ENCODE results near the gene UNC5CL.
A peak's percentile ranks its signal among the peaks of the same experiment; 100 is the strongest.

The UNC5CL gene

DNA sequence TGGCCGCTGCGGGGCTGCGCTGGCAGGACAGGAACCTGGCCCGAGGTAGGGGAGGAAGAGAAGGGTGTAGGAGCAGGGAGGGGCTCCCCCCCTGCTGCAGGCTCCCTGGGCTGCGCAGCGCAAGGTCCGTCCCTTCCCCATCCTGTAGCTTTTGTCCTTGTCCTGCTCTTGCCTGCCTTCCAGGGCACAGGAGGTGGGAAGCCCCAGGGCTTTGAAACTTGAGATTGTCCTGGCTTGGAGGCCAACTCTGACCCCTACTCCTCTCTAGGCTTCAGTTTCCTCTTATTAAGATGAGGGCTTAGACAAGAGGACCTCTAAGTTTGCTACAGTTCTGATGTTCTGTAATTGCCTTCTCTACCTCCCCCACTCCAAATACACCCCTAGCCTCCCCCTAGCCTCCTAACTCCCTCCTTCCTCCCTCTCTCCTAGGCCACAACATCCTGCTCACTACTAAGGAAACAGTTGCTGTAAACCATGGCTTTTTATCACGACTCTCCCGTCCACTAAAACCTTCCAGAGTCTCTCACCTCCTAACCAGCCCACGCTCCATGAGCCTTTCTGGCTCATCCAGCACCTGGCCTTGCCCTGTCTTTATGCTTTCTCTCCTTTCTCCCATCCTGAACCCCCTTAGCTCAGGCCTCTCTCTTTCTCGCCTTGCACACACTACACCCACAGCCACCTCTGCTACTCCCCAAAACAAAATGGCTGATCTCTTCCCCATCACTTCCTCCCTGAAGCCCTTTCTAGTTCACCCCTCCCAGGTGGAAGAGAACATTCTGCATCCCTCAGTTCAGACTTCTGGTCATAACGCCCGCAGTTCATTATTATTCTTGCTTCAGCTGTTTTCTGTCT is 10.2 kb downstream of the UNC5CL start:
- H3K27me3 ChIP-seq (ENCODE audit: insufficient read depth, low read length, poor library complexity, severe bottlenecking) = no peaks in the 10 kb centered on the region
- H4K20me1 ChIP-seq (ENCODE audit: insufficient read depth, low read length, poor library complexity, severe bottlenecking) = no peaks in the 10 kb centered on the region
- H3K4me1 ChIP-seq (ENCODE audit: insufficient read depth, low read length, poor library complexity, severe bottlenecking) = peaks cover 36% of the 10 kb centered on the region
- H3K9me3 ChIP-seq (ENCODE audit: insufficient read depth, low read depth, low read length) = no peaks in the 10 kb centered on the region
- H3F3A ChIP-seq (ENCODE audit: low read depth) = no peaks in the 10 kb centered on the region
- peak overlapping the region; percentile 99 for H3K9ac ChIP-seq (ENCODE audit: low read depth, low read length, poor library complexity, severe bottlenecking)
- no peaks in the 10 kb centered on the region for H3K9me2 ChIP-seq (replicated peaks; ENCODE audit: low read depth, low read length)
- TF ChIP-seq CTCF (conservative IDR thresholded peaks at IDR 0.05; ENCODE audit: low read length) (no peak), EZH2phosphoT487 (IDR thresholded peaks at IDR 0.05; ENCODE audit: borderline replicate concordance) (no peak)
- peak overlapping the region; percentile 64 for H2AFZ ChIP-seq (ENCODE audit: low read length)
- H3K4me3 ChIP-seq (ENCODE audit: low read length, poor library complexity, severe bottlenecking) = peak overlapping the region; percentile 86
- H3K36me3 ChIP-seq (ENCODE audit: insufficient read depth, low read length) = no peaks in the 10 kb centered on the region
- H3K79me2 ChIP-seq (ENCODE audit: insufficient read depth, low read length) = peaks cover 25% of the 10 kb centered on the region
- H3K4me2 ChIP-seq (ENCODE audit: low read depth, low read length, poor library complexity, severe bottlenecking) = peak overlapping the region; percentile 80

DNA sequence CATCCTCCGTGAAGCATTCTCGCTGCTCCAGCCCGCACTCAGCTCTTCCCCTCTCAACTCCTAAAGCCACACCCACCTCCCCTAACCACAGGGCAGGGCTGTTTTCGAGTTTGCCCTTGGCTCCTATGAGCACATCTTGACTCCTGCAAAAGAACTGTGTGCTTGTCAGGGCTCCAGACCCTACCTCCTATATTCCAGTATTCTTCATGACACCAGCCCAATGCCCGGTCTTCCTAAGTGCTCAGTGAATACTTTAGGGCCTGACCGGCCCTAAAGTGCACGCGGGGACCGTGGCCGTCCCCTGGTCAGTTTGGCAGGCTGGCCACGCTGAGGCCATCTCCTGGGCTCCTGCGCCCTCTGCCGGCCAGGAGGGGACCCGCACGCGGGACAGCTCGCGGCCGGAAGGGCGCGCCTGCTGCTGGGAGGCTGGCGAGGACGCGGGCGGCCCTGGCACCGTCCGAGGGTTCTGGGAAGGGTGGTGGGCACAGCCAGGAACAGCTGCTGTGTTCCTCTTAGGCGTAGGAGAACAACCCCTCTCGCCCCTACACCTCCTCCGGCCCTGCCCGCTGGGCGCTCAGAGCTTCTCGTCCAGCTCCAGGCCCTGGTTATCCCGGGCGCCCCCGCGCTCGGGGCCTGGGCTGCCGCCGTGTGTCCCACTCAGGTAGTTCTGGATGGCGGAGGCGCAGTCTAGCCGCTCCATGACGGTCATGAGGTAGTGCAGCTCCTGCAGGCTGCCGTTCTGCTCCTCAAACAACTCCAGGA is 11.0 kb downstream of the UNC5CL start:
- H3K4me1 ChIP-seq (ENCODE audit: insufficient read depth, low read length, poor library complexity, severe bottlenecking) = peaks cover 41% of the 10 kb centered on the region

GRCh38 chr6:41027241-41027640 is 11.8 kb downstream of the UNC5CL start:
- Histone ChIP-seq H3K36me3 (ENCODE audit: insufficient read depth, low read length) (no peaks in the 10 kb centered on the region), H3K9me3 (ENCODE audit: insufficient read depth, low read depth, low read length) (no peaks in the 10 kb centered on the region), H3K27me3 (ENCODE audit: insufficient read depth, low read length, poor library complexity, severe bottlenecking) (no peaks in the 10 kb centered on the region), H3K79me2 (ENCODE audit: insufficient read depth, low read length) (peaks cover 25% of the 10 kb centered on the region), H3K4me3 (ENCODE audit: low read length, poor library complexity, severe bottlenecking) (peak overlapping the region; percentile 86), H3K9me2 (replicated peaks; ENCODE audit: low read depth, low read length) (no peaks in the 10 kb centered on the region), H4K20me1 (ENCODE audit: insufficient read depth, low read length, poor library complexity, severe bottlenecking) (no peaks in the 10 kb centered on the region), H2AFZ (ENCODE audit: low read length) (peak overlapping the region; percentile 64; the same call in 1 of the 2 replicates), H3K9ac (ENCODE audit: low read depth, low read length, poor library complexity, severe bottlenecking) (peak overlapping the region; percentile 99), H3F3A (ENCODE audit: low read depth) (no peaks in the 10 kb centered on the region), H3K4me1 (ENCODE audit: insufficient read depth, low read length, poor library complexity, severe bottlenecking) (peaks cover 41% of the 10 kb centered on the region), H3K4me2 (ENCODE audit: low read depth, low read length, poor library complexity, severe bottlenecking) (peak overlapping the region; percentile 80)
- TF ChIP-seq CTCF (conservative IDR thresholded peaks at IDR 0.05; ENCODE audit: low read length) (no peak), EZH2phosphoT487 (IDR thresholded peaks at IDR 0.05; ENCODE audit: borderline replicate concordance) (no peak)

More for the DNA sequence above, 11.0 kb downstream of the UNC5CL start:
- H3K36me3 ChIP-seq (ENCODE audit: insufficient read depth, low read length) = no peaks in the 10 kb centered on the region
- H2AFZ ChIP-seq (ENCODE audit: low read length) = peak overlapping the region; percentile 64
- TF ChIP-seq EZH2phosphoT487 (IDR thresholded peaks at IDR 0.05; ENCODE audit: borderline replicate concordance) = no peak
- TF ChIP-seq CTCF (conservative IDR thresholded peaks at IDR 0.05; ENCODE audit: low read length) = peak; percentile 98
- H3K79me2 ChIP-seq (ENCODE audit: insufficient read depth, low read length) = peaks cover 25% of the 10 kb centered on the region
- H3K9me2 ChIP-seq (replicated peaks; ENCODE audit: low read depth, low read length) = no peaks in the 10 kb centered on the region
- peak overlapping the region; percentile 86 for H3K4me3 ChIP-seq (ENCODE audit: low read length, poor library complexity, severe bottlenecking)
- H3K9me3 ChIP-seq (ENCODE audit: insufficient read depth, low read depth, low read length) = no peaks in the 10 kb centered on the region
- no peaks in the 10 kb centered on the region for H3F3A ChIP-seq (ENCODE audit: low read depth)
- peak overlapping the region; percentile 80 for H3K4me2 ChIP-seq (ENCODE audit: low read depth, low read length, poor library complexity, severe bottlenecking)
- no peaks in the 10 kb centered on the region for H3K27me3 ChIP-seq (ENCODE audit: insufficient read depth, low read length, poor library complexity, severe bottlenecking)
- peak overlapping the region; percentile 99 for H3K9ac ChIP-seq (ENCODE audit: low read depth, low read length, poor library complexity, severe bottlenecking)
- H4K20me1 ChIP-seq (ENCODE audit: insufficient read depth, low read length, poor library complexity, severe bottlenecking) = no peaks in the 10 kb centered on the region
